IMR-90 (cell line): ENCODE data around the gene HSPB6. TPM values are rescaled to one million over a fixed set of nuclear protein-coding genes. Genes with fewer than 3 reads are reported as not detected.
A peak's percentile ranks its signal among the peaks of the same experiment; 100 is the strongest.

Experiments used
- ATAC-seq: fragments of 200-7000 bp; cut with Tn5 transposase; 2 replicates; pipeline ENCODE4 v1.9.1; 2020; ENCODE audit warnings: low read depth, mild to moderate bottlenecking, moderate library complexity
- BruUV-seq: library from RNA; stranded (reverse); fragments of 400-500 nt; replicated peaks from 2 replicates; lab custom pipeline; 2021; lab: Mats Ljungman, UMichigan
- CTCF ChIA-PET: fragments of 300-600 bp; formaldehyde crosslinking; extraction: SDS; loops from one replicate; lab custom pipeline; 2021; ENCODE audit warnings: antibody characterized with exemption; lab: Yijun Ruan, JAX
- POLR2A ChIA-PET: fragments of 300-600 bp; sonication (Branson Sonifier 250); formaldehyde crosslinking; loops from one replicate; lab custom pipeline; 2022; ENCODE audit warnings: antibody characterized with exemption; ENCODE audit not compliant: unreplicated experiment; lab: Charles Lee
- DNase-seq: peaks from one replicate; pipeline ENCODE4 v3.0.0; 2013
- H2AFZ ChIP-seq: replicated peaks from 2 replicates; pipeline ENCODE3; 2013; ENCODE audit warnings: low read length, mild to moderate bottlenecking; ENCODE audit not compliant: poor library complexity
- H2AK5ac ChIP-seq: 2 replicates; pipeline ENCODE4 v1.6.1; 2013; ENCODE audit warnings: low read depth, low read length, inconsistent platforms
- H2AK9ac ChIP-seq: replicated peaks from 2 replicates; pipeline ENCODE3; 2013; ENCODE audit warnings: mild to moderate bottlenecking, low read depth, low read length, moderate library complexity; ENCODE audit not compliant: poor library complexity
- H2BK120ac ChIP-seq: 2 replicates; pipeline ENCODE4 v1.6.1; 2013; ENCODE audit warnings: low read depth, low read length, inconsistent platforms
- H2BK15ac ChIP-seq: 3 replicates; pipeline ENCODE4 v1.6.1; 2013; ENCODE audit warnings: low read depth, low read length, inconsistent platforms
- H2BK20ac ChIP-seq: 2 replicates; pipeline ENCODE4 v1.6.1; 2013; ENCODE audit warnings: low read depth, mild to moderate bottlenecking, inconsistent platforms, low read length, moderate library complexity
- H2BK5ac ChIP-seq: 2 replicates; pipeline ENCODE4 v1.6.1; 2013; ENCODE audit warnings: mild to moderate bottlenecking, low read depth, low read length, inconsistent platforms; ENCODE audit not compliant: poor library complexity, severe bottlenecking
- H3K14ac ChIP-seq: replicated peaks from 2 replicates; pipeline ENCODE4 v1.6.1; 2013; ENCODE audit warnings: low read depth, low read length, inconsistent platforms
- H3K18ac ChIP-seq: 2 replicates; pipeline ENCODE4 v1.6.1; 2013; ENCODE audit warnings: low read depth, low read length, control low read depth
- H3K23ac ChIP-seq: 2 replicates; pipeline ENCODE4 v1.6.1; 2013; ENCODE audit warnings: low read depth, low read length, inconsistent platforms
- H3K27ac ChIP-seq: 2 replicates; pipeline ENCODE4 v1.5.1; 2013; ENCODE audit warnings: mild to moderate bottlenecking, control low read depth, low read length; ENCODE audit not compliant: insufficient read depth
- H3K27me3 ChIP-seq: 2 replicates; pipeline ENCODE4 v1.6.1; 2013; ENCODE audit warnings: low read length; ENCODE audit not compliant: control insufficient read depth, insufficient read depth
- H3K36me3 ChIP-seq: 2 replicates; pipeline ENCODE4 v1.6.1; 2013; ENCODE audit warnings: low read length, mixed read lengths; ENCODE audit not compliant: control insufficient read depth, insufficient read depth
- H3K4ac ChIP-seq: 2 replicates; pipeline ENCODE4 v1.6.1; 2013; ENCODE audit warnings: low read depth, low read length, inconsistent platforms
- H3K4me1 ChIP-seq: 2 replicates; pipeline ENCODE4 v1.6.1; 2013; ENCODE audit warnings: low read length, mixed read lengths; ENCODE audit not compliant: control insufficient read depth, insufficient read depth
- H3K4me2 ChIP-seq: 2 replicates; pipeline ENCODE4 v1.6.1; 2013; ENCODE audit warnings: low read depth, mild to moderate bottlenecking, control low read depth, low read length, moderate library complexity
- H3K4me3 ChIP-seq: 2 replicates; pipeline ENCODE4 v1.5.1; 2013; ENCODE audit warnings: low read depth, mild to moderate bottlenecking, control low read depth, low read length, moderate library complexity; ENCODE audit not compliant: insufficient read depth
- H3K56ac ChIP-seq: 2 replicates; pipeline ENCODE4 v1.6.1; 2013; ENCODE audit warnings: low read length, inconsistent platforms; ENCODE audit not compliant: insufficient read depth; ENCODE audit errors: extremely low read depth
- H3K79me1 ChIP-seq, 2 experiments: 2 replicates each; pipeline ENCODE4 v1.6.1; 2013; ENCODE audit warnings: low read length in 2 of 2, inconsistent platforms in 1 of 2, low read depth in 1 of 2
- H3K9ac ChIP-seq: 2 replicates; pipeline ENCODE4 v1.6.1; 2013; ENCODE audit warnings: low read depth, low read length, control low read depth
- H3K9me1 ChIP-seq: 2 replicates; pipeline ENCODE4 v1.6.1; 2013; ENCODE audit warnings: low read length, inconsistent platforms; ENCODE audit not compliant: insufficient read depth
- H3K9me3 ChIP-seq: 2 replicates; pipeline ENCODE4 v1.6.1; 2013; ENCODE audit warnings: low read length; ENCODE audit not compliant: control insufficient read depth, insufficient read depth
- H4K20me1 ChIP-seq: 2 replicates; pipeline ENCODE4 v1.6.1; 2013; ENCODE audit warnings: low read length, inconsistent platforms; ENCODE audit not compliant: insufficient read depth
- H4K5ac ChIP-seq: 2 replicates; pipeline ENCODE4 v1.6.1; 2013; ENCODE audit warnings: mild to moderate bottlenecking, low read depth, low read length, control low read depth
- H4K8ac ChIP-seq, 2 experiments: 2 replicates each; pipeline ENCODE4 v1.6.1; 2013; ENCODE audit warnings: low read depth in 2 of 2, low read length in 2 of 2, control low read depth in 1 of 2, inconsistent platforms in 1 of 2
- H4K91ac ChIP-seq: 2 replicates; pipeline ENCODE4 v1.6.1; 2013; ENCODE audit warnings: low read depth, low read length, inconsistent platforms; ENCODE audit not compliant: insufficient read depth
- BHLHE40 ChIP-seq: fragments of 150-350 bp; IDR thresholded peaks from 2 replicates; pipeline ENCODE4 v1.6.1; 2016; ENCODE audit warnings: mild to moderate bottlenecking, low read depth, low read length
- CEBPB ChIP-seq: IDR thresholded peaks from 2 replicates; pipeline ENCODE4 v1.6.1; 2012; ENCODE audit warnings: low read depth, low read length, improper control_type of control experiment
- CHD1 ChIP-seq: IDR thresholded peaks from 2 replicates; pipeline ENCODE4 v1.6.1; 2012; ENCODE audit warnings: low read depth, low read length, improper control_type of control experiment
- CTCF ChIP-seq: conservative IDR thresholded peaks from 2 replicates; pipeline ENCODE4 v1.5.1; 2012; ENCODE audit warnings: mild to moderate bottlenecking, low read depth, low read length, improper control_type of control experiment
- ELK1 ChIP-seq: fragments of 150-350 bp; IDR thresholded peaks from 2 replicates; pipeline ENCODE4 v1.6.1; 2016; ENCODE audit warnings: low read depth, mild to moderate bottlenecking, low read length, moderate library complexity, borderline replicate concordance
- FOS ChIP-seq: fragments of 150-350 bp; IDR thresholded peaks from 2 replicates; pipeline ENCODE4 v1.6.1; 2016; ENCODE audit warnings: low read depth, low read length
- MAFK ChIP-seq: IDR thresholded peaks from 2 replicates; pipeline ENCODE4 v1.6.1; 2012; ENCODE audit warnings: low read depth, low read length, improper control_type of control experiment
- MAZ ChIP-seq: IDR thresholded peaks from 2 replicates; pipeline ENCODE4 v1.6.1; 2012; ENCODE audit warnings: low read depth, mild to moderate bottlenecking, low read length, improper control_type of control experiment, moderate library complexity, borderline replicate concordance
- MXI1 ChIP-seq: IDR thresholded peaks from 2 replicates; pipeline ENCODE4 v1.6.1; 2012; ENCODE audit warnings: low read depth, mild to moderate bottlenecking, low read length, moderate library complexity, borderline replicate concordance
- NFE2L2 ChIP-seq: fragments of 150-350 bp; IDR thresholded peaks from 2 replicates; pipeline ENCODE4 v1.6.1; 2016; ENCODE audit warnings: low read depth, mild to moderate bottlenecking, low read length
- POLR2A ChIP-seq: IDR thresholded peaks from 2 replicates; pipeline ENCODE4 v1.6.1; 2012; ENCODE audit warnings: mild to moderate bottlenecking, low read depth, low read length
- RAD21 ChIP-seq: IDR thresholded peaks from 2 replicates; pipeline ENCODE4 v1.6.1; 2012; ENCODE audit warnings: low read length, improper control_type of control experiment
- RCOR1 ChIP-seq: IDR thresholded peaks from 2 replicates; pipeline ENCODE4 v1.6.1; 2012; ENCODE audit warnings: mild to moderate bottlenecking, low read length, improper control_type of control experiment; ENCODE audit not compliant: insufficient replicate concordance
- RFX5 ChIP-seq: IDR thresholded peaks from 2 replicates; pipeline ENCODE4 v1.8.0; 2012; ENCODE audit warnings: low read depth, mild to moderate bottlenecking, low read length, moderate library complexity
- SMC3 ChIP-seq: fragments of 150-350 bp; IDR thresholded peaks from 2 replicates; pipeline ENCODE4 v1.6.1; 2016; ENCODE audit warnings: low read depth, mild to moderate bottlenecking, antibody characterized with exemption, low read length, moderate library complexity
- USF2 ChIP-seq: fragments of 150-350 bp; IDR thresholded peaks from 2 replicates; pipeline ENCODE4 v1.6.1; 2017; ENCODE audit warnings: mild to moderate bottlenecking, antibody characterized with exemption, low read length, low read depth
- WGBS, 2 experiments: methylation state at CpG; one replicate each; pipeline versions ENCODE4 v1.1.5 to v1.1.7; 2013; ENCODE audit warnings: missing lambda C conversion rate in 2 of 2; ENCODE audit not compliant: insufficient read length in 1 of 2; ENCODE audit errors: extremely low coverage in 2 of 2; 5-methylcytosine and 5-hydroxymethylcytosine counted together
- dilution Hi-C: fragments of 300-500 bp; cut with HindIII; formaldehyde crosslinking; loops from one replicate; pipeline ENCODE4 v1.14.3; 2018; ENCODE audit warnings: low sequenced_read_pairs; ENCODE audit not compliant: unreplicated experiment
- in situ Hi-C: fragments of 300-500 bp; cut with MboI; formaldehyde crosslinking; loops from 3 replicates; pipeline ENCODE4 v1.14.3; 2019; ENCODE audit warnings: low sequenced_read_pairs, inconsistent platforms, mixed read lengths
- intact Hi-C: fragments of 100-400 bp; cut with micrococcal nuclease; formaldehyde crosslinking; loops from 2 replicates; pipeline ENCODE4 v1.10.0; 2022
- polyA plus RNA-seq, 3 experiments: library from polyadenylated mRNA; depleted of rRNA; stranded (reverse); fragments of >200 nt; gene quantifications; 2 replicates each; pipeline ENCODE4 v1.2.3, GENCODE V29; 2012; ENCODE audit warnings: low replicate concordance in 1 of 3
- total RNA-seq: library from RNA; depleted of rRNA; stranded (reverse); fragments of >200 nt; gene quantifications from 2 replicates; pipeline ENCODE4 v1.2.3, GENCODE V29; 2012

The HSPB6 gene
- total and polyA plus RNA-seq, 2 of the 4 experiments (the other 2 are of a cell fraction): 5.7 to 206 TPM

- H3K36me3 ChIP-seq: peaks cover 43% of the 10 kb centered on the region
- TF ChIP-seq RFX5 (no peak), USF2 (no peak), BHLHE40 (no peak), CHD1 (no peak), FOS (no peak), MAFK (no peak), CTCF (no peak), NFE2L2 (no peak), MAZ (no peak), RCOR1 (no peak), ELK1 (no peak), RAD21 (no peak), CEBPB (no peak), POLR2A (no peak), SMC3 (no peak), MXI1 (no peak)
- ChIA-PET CTCF (no interaction called here), POLR2A (no interaction called here)
- no peak overlapping the region for H3K4ac ChIP-seq
- H3K9me3 ChIP-seq: no peaks in the 10 kb centered on the region
- no peak overlapping the region for H2BK15ac ChIP-seq
- H3K9me1 ChIP-seq: no peaks in the 10 kb centered on the region; the same call in 1 of the 2 replicates
- H4K5ac ChIP-seq: no peak overlapping the region
- H3K79me1 ChIP-seq: peaks cover 16 to 55% of the 10 kb centered on the region in 2 experiments; a peak in 3 of 4 replicates
- H3K18ac ChIP-seq: no peak overlapping the region
- H3K56ac ChIP-seq: no peak overlapping the region
- intact Hi-C loops (no loop called here), in situ Hi-C loops (no loop called here), dilution Hi-C loops (no loop called here)
- H3K4me1 ChIP-seq: peaks cover 14% of the 10 kb centered on the region
- H3K4me3 ChIP-seq: no peak overlapping the region
- H3K27me3 ChIP-seq: no peaks in the 10 kb centered on the region
- no peak overlapping the region for H3K27ac ChIP-seq
- no peak overlapping the region for H2AFZ ChIP-seq
- H3K4me2 ChIP-seq: no peak overlapping the region
- WGBS, 2 experiments: 95% methylated on average over 8 of the region's 9 CpGs; no CpG with 5 or more reads in 1 of the 2 experiments
- no peak for ATAC-seq
- no peak overlapping the region for H3K14ac ChIP-seq
- H2AK5ac ChIP-seq: no peak overlapping the region
- no peak overlapping the region for H2BK120ac ChIP-seq
- H4K91ac ChIP-seq: no peak overlapping the region
- H3K9ac ChIP-seq: no peak overlapping the region
- peak overlapping the region; percentile 35; the same call in 1 of the 2 replicates for H3K23ac ChIP-seq
- peaks cover 29% of the 10 kb centered on the region for H4K20me1 ChIP-seq
- no peak overlapping the region for H4K8ac ChIP-seq
- no peak for DNase-seq
- H2BK5ac ChIP-seq: no peak overlapping the region
- H2AK9ac ChIP-seq: no peak overlapping the region
- no TSS peak for BruUV-seq
- H2BK20ac ChIP-seq: no peak overlapping the region
Observed at GRCh38 chr19:35720163-35720524, 36.7 kb downstream of the HSPB6 start.
